Sigmoid colon (tissue), 7 donors: Measurements from ENCODE around the gene CYSRT1. TPM values are rescaled to one million over a fixed set of nuclear protein-coding genes. Genes with fewer than 3 reads are reported as not detected.

ENCODE experiments used
- DNase-seq: peaks from one replicate; pipeline ENCODE4 v3.0.0-alpha.2; 2019
- H3K27ac ChIP-seq, 4 donors: fragments of 200-600 bp; sonication (generic); one replicate each; pipeline ENCODE4 v1.5.1; 2016 to 2019; ENCODE audit warnings: mild to moderate bottlenecking in 1 of 4
- H3K27me3 ChIP-seq, 3 donors: fragments of 200-600 bp; sonication (generic); one replicate each; pipeline ENCODE4 v1.5.1; 2019; ENCODE audit warnings: mild to moderate bottlenecking in 1 of 3
- H3K36me3 ChIP-seq, 4 donors: fragments of 200-600 bp; sonication (generic); one replicate each; pipeline ENCODE4 v1.5.1; 2016 to 2019
- H3K4me1 ChIP-seq, 4 donors: fragments of 200-600 bp; sonication (generic); one replicate each; pipeline ENCODE4 v1.5.1; 2017 to 2019
- H3K4me3 ChIP-seq, 4 donors: fragments of 200-600 bp; sonication (generic); one replicate each; pipeline ENCODE4 v1.5.1; 2017 to 2019; ENCODE audit warnings: mild to moderate bottlenecking in 2 of 4, moderate library complexity in 1 of 4
- H3K9me3 ChIP-seq, 4 donors: fragments of 200-600 bp in 3 of 4; sonication (generic) in 3 of 4; one replicate each; pipeline versions ENCODE4 v1.5.1 to v1.6.1; 2013 to 2019
- EP300 ChIP-seq, 4 donors: sonication (generic); formaldehyde crosslinking; IDR thresholded peaks; one replicate each; pipeline ENCODE4 v1.6.1; 2017; ENCODE audit warnings: antibody characterized with exemption in 4 of 4
- POLR2A ChIP-seq, 2 donors: fragments of 450-650 bp; IDR thresholded peaks; one replicate each; pipeline ENCODE4 v1.6.1; 2016; ENCODE audit warnings: antibody characterized with exemption in 2 of 2, mild to moderate bottlenecking in 2 of 2, moderate library complexity in 2 of 2
- POLR2AphosphoS5 ChIP-seq, 4 donors: sonication (generic); formaldehyde crosslinking; IDR thresholded peaks; one replicate each; pipeline ENCODE4 v1.6.1; 2017; ENCODE audit warnings: antibody characterized with exemption in 4 of 4
- WGBS, 2 donors: extraction: QIAGEN DNeasy Blood & Tissue Kit; methylation state at CpG; one replicate each; pipeline ENCODE4 v1.1.7; 2013; 5-methylcytosine and 5-hydroxymethylcytosine counted together
- intact Hi-C: fragments of 100-400 bp; cut with DNase I; formaldehyde crosslinking; loops from one replicate; pipeline ENCODE4 v1.15.1; 2023
- polyA plus RNA-seq, 3 donors: library from polyadenylated mRNA; stranded (reverse); fragments of 200-250 nt; gene quantifications; one replicate each; pipeline ENCODE4 v1.2.3, GENCODE V29; 2013
- total RNA-seq, 4 donors: library from RNA; depleted of rRNA; stranded (reverse); fragments of >200 nt; gene quantifications; one replicate each; pipeline ENCODE4 v1.1.0, GENCODE V29; 2016
- TF ChIP-seq, protein P1 (sequence below), 4 experiments: fragments of 450-650 bp in 3 of 4; fragments of 200-600 bp in 1 of 4; IDR thresholded peaks; one replicate each; pipeline ENCODE4 v1.5.1; 2016 to 2019; ENCODE audit warnings: antibody characterized with exemption in 4 of 4, mild to moderate bottlenecking in 3 of 4, moderate library complexity in 2 of 4
- donor health status: healthy with polysubstance abuse.
- donor health status: Bipolar disorder and iron deficiency.
- donor health status: healthy.

CYSRT1 gene
- total and polyA plus RNA-seq, 7 donors: 0.33 to 1.2 (median 0.54) TPM; not detected in 4

DNA sequence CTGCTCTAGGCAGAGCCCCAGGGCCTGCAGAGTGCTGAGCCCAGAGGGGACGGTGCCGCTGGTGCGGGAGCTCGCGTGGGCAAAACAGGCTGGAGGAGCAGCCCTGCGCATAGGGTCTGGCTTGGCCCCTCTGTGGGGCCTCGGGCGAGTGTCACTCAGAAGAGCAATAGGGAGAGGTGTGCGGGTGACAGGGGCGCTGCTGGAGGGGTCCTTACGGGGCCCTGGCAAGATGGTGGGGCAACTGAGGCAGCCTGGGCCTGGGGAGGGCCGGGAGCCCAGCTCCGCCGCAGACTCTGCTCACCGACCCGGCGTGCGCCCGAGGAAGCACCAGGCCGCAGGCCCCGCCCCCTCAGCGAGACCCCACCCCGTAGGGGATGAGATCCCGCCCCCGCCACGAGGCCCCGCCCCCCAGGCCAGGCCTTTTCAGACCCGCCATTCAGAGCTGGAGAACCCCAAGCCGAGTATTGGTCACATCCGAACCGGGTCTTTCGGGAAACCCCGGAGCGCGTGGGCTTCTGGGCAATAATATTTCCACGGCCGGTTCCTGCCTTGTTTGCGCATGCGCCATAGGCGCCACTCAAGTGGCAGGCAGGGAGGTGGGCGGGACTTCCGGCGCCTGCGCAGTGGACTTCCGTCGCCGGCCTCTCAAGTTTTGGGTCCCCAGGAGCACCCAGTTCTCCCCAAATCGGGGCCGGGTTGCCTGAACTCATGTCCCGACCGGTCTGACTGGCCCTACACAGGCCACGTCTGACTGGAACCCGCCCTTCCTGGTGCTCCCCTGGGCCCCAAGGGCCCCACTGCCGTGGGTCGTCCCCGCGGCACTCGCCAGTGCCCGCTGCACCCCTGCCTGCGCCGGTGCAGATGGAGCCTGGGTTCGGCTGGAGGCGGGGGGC lies 1.6 kb upstream of the CYSRT1 start:
- TF ChIP-seq POLR2A (IDR thresholded peaks at IDR 0.05) (peak; percentile 15 to 19), EP300 (IDR thresholded peaks at IDR 0.05) (peak in 1 of 4 donors; percentile 64), POLR2AphosphoS5 (IDR thresholded peaks at IDR 0.05) (peak; percentile 50 to 78 (median 71))
- TF ChIP-seq, protein P1, sequence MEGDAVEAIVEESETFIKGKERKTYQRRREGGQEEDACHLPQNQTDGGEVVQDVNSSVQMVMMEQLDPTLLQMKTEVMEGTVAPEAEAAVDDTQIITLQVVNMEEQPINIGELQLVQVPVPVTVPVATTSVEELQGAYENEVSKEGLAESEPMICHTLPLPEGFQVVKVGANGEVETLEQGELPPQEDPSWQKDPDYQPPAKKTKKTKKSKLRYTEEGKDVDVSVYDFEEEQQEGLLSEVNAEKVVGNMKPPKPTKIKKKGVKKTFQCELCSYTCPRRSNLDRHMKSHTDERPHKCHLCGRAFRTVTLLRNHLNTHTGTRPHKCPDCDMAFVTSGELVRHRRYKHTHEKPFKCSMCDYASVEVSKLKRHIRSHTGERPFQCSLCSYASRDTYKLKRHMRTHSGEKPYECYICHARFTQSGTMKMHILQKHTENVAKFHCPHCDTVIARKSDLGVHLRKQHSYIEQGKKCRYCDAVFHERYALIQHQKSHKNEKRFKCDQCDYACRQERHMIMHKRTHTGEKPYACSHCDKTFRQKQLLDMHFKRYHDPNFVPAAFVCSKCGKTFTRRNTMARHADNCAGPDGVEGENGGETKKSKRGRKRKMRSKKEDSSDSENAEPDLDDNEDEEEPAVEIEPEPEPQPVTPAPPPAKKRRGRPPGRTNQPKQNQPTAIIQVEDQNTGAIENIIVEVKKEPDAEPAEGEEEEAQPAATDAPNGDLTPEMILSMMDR (IDR thresholded peaks at IDR 0.05): no peak

DNA sequence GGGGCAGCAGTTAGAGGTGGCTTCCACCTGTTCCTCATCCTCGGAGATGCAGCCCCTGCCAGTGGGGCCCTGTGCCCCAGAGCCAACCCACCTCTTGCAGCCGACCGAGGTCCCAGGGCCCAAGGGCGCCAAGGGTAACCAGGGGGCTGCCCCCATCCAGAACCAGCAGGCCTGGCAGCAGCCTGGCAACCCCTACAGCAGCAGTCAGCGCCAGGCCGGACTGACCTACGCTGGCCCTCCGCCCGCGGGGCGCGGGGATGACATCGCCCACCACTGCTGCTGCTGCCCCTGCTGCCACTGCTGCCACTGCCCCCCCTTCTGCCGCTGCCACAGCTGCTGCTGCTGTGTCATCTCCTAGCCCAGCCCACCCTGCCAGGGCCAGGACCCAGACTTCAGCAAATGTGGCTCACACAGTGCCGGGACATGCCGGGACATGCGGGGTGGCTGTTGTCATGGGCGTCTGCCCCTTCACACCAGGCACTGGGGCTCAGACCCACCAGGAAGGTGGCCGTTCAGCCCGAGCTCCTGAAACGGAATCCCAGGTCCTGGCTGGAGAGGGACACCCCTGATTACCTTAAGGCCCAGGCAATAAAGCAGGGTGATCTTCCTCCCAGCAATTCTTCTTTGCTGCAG lies 841 bp downstream of the CYSRT1 start:
- no peak for DNase-seq
- H3K4me3 ChIP-seq: no peak overlapping the region
- 84 to 85% methylated on average over 21 of the region's 21 CpGs for WGBS, 2 donors
- no peaks in the 10 kb centered on the region for H3K9me3 ChIP-seq
- no peak overlapping the region for H3K27ac ChIP-seq
- TF ChIP-seq, protein P1 (IDR thresholded peaks at IDR 0.05): no peak
- no peak for TF ChIP-seq EP300 (IDR thresholded peaks at IDR 0.05)
- no peak for TF ChIP-seq POLR2A (IDR thresholded peaks at IDR 0.05)
- TF ChIP-seq POLR2AphosphoS5 (IDR thresholded peaks at IDR 0.05): no peak
- H3K36me3 ChIP-seq: no peaks in the 10 kb centered on the region
- intact Hi-C loops: no loop called here
- H3K4me1 ChIP-seq: peaks cover 0 to 31% (median 24%) of the 10 kb centered on the region in 4 donors
- peaks cover 18 to 29% (median 28%) of the 10 kb centered on the region in 3 donors for H3K27me3 ChIP-seq

More for the DNA sequence above, 1.6 kb upstream of the CYSRT1 start:
- H3K4me1 ChIP-seq: peaks cover 0 to 31% (median 24%) of the 10 kb centered on the region in 4 donors
- peak overlapping the region; percentile 84 to 91 (median 88) for H3K27ac ChIP-seq
- intact Hi-C loops: loop anchor here (1.0 to 5.0 kb wide), 4 partner anchors 17 to 109 kb away; partner anchors contain the start of genes ANAPC2, DPP7, SSNA1 and TUBB4B
- peaks cover under 1 to 4% (median 4%) of the 10 kb centered on the region in 3 donors for H3K27me3 ChIP-seq
- H3K4me3 ChIP-seq: peak overlapping the region; percentile 54 to 65 (median 60)
- DNase-seq: peak; percentile 99
- no peaks in the 10 kb centered on the region for H3K36me3 ChIP-seq
- 1% methylated on average over 63 of the region's 63 CpGs for WGBS, 2 donors
- no peaks in the 10 kb centered on the region for H3K9me3 ChIP-seq

DNA sequence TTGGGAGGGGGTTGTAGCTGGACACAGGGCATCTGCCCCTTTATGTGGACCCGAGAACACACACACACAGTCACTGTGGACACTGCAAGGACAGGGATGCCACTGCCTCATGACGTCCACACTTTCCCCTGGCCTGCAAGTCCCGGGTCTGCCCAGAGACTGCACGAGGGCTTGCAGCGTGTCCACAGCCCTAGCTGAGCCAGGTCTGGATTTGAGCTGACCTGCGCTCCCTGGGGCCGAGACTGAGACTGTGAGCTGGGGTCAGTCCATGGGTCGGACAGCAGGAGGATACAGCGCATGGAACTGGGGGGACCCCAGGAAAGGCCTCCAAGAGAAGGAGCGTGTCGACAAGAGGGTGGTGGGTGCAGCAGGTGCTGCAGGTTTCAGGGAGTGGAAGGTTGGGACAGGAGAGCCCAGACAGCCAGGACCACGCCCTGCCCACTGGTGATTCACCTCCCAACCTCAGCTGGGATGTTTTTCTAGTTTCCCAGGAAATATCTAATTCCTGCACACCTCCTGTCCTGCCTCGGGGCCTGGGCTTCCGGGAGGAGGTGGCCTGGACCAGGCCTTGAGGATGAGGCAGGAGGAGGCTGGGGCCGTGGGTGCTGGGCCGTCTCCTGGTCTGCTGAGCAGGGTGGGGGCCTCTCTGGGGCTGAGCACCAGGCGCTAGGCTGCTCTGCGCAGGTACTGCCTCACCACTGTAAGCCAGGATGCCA lies 1.5 kb downstream of the CYSRT1 start:
- Histone ChIP-seq H3K27ac (no peak overlapping the region), H3K36me3 (no peaks in the 10 kb centered on the region), H3K9me3 (no peaks in the 10 kb centered on the region), H3K4me3 (no peak overlapping the region), H3K27me3 (peaks cover 23 to 36% (median 35%) of the 10 kb centered on the region in 3 donors), H3K4me1 (peaks cover 0 to 26% (median 17%) of the 10 kb centered on the region in 4 donors)
- 50 to 73% methylated on average over 18 of the region's 18 CpGs for WGBS, 2 donors
- no peak for TF ChIP-seq EP300 (IDR thresholded peaks at IDR 0.05)
- no peak for TF ChIP-seq POLR2A (IDR thresholded peaks at IDR 0.05)
- TF ChIP-seq POLR2AphosphoS5 (IDR thresholded peaks at IDR 0.05): no peak
- TF ChIP-seq, protein P1 (IDR thresholded peaks at IDR 0.05): no peak
- DNase-seq: no peak
- intact Hi-C loops: no loop called here

GRCh38 chr9:137227054-137227852 lies 2.3 kb downstream of the CYSRT1 start, which contains the start of gene RNF224:
RNF224 (plus strand) TSS chr9:137227502; CDS start chr9:137228336, 834 bp downstream.
- H3K4me3 ChIP-seq: no peak within 1 kb of the TSS
- no peak for TF ChIP-seq POLR2AphosphoS5 (IDR thresholded peaks at IDR 0.05)
- TF ChIP-seq, protein P1 (IDR thresholded peaks at IDR 0.05): peak; percentile 68 to 90 (median 86)
- TF ChIP-seq EP300 (IDR thresholded peaks at IDR 0.05): no peak
- no peak for TF ChIP-seq POLR2A (IDR thresholded peaks at IDR 0.05)
- 8 to 38% methylated on average over 25 of the region's 25 CpGs for WGBS, 2 donors
- intact Hi-C loops: no loop called here
- H3K36me3 ChIP-seq: no peaks in the 10 kb centered on the region
- no peaks in the 10 kb centered on the region for H3K9me3 ChIP-seq
- peaks cover 0 to 22% (median 14%) of the 10 kb centered on the region in 4 donors for H3K4me1 ChIP-seq
- DNase-seq: peak; percentile 85
- H3K27ac ChIP-seq: no peak within 1 kb of the TSS
- peaks cover 26 to 44% (median 43%) of the 10 kb centered on the region in 3 donors for H3K27me3 ChIP-seq
